HCT116 (cell line): ENCODE measurements around the gene PIP4P1.

Experiments used
- CTCF ChIP-seq, 3 experiments: fragments of 200-600 bp in 1 of 3; sonication (generic) in 1 of 3; IDR thresholded peaks in 2 of 3; conservative IDR thresholded peaks in 1 of 3; 2 replicates each; pipeline ENCODE4 v1.5.1; 2012 to 2017; ENCODE audit warnings: low read depth in 2 of 3, low read length in 2 of 3, antibody characterized with exemption in 1 of 3, borderline replicate concordance in 1 of 3, control low read depth in 1 of 3, mild to moderate bottlenecking in 1 of 3, mixed read lengths in 1 of 3, mixed run types in 1 of 3, moderate library complexity in 1 of 3; ENCODE audit not compliant: insufficient read depth in 1 of 3
- EGR1 ChIP-seq: IDR thresholded peaks from 2 replicates; pipeline ENCODE4 v1.6.1; 2012; ENCODE audit warnings: low read depth
- ELF1 ChIP-seq: IDR thresholded peaks from 2 replicates; pipeline ENCODE4 v1.6.1; 2012; ENCODE audit warnings: low read depth, borderline replicate concordance
- EZH2 ChIP-seq: fragments of 200-600 bp; sonication (generic); IDR thresholded peaks from 2 replicates; pipeline ENCODE4 v1.6.1; 2017; ENCODE audit warnings: antibody characterized with exemption, mixed run types
- EZH2phosphoT487 ChIP-seq: fragments of 200-600 bp; IDR thresholded peaks from 2 replicates; pipeline ENCODE4 v1.6.1; 2018; ENCODE audit warnings: antibody characterized with exemption, borderline replicate concordance
- FOSL1 ChIP-seq: IDR thresholded peaks from 2 replicates; pipeline ENCODE4 v1.6.1; 2012; ENCODE audit warnings: low read depth
- MAX ChIP-seq: IDR thresholded peaks from 2 replicates; pipeline ENCODE4 v1.6.1; 2012
- POLR2A ChIP-seq: IDR thresholded peaks from 2 replicates; pipeline ENCODE4 v1.7.0; 2011; ENCODE audit warnings: borderline replicate concordance; ENCODE audit not compliant: insufficient read depth, insufficient read length; ENCODE audit errors: extremely low read depth
- POLR2AphosphoS5 ChIP-seq: IDR thresholded peaks from 2 replicates; pipeline ENCODE4 v1.6.1; 2011; ENCODE audit warnings: mild to moderate bottlenecking, low read depth, low read length, moderate library complexity
- RAD21 ChIP-seq: IDR thresholded peaks from 2 replicates; pipeline ENCODE4 v1.6.1; 2012; ENCODE audit warnings: low read depth, mild to moderate bottlenecking
- SIN3A ChIP-seq: IDR thresholded peaks from 2 replicates; pipeline ENCODE4 v1.6.1; 2012; ENCODE audit warnings: low read depth
- ZBTB33 ChIP-seq: IDR thresholded peaks from 2 replicates; pipeline ENCODE4 v1.6.1; 2011; ENCODE audit warnings: mild to moderate bottlenecking, low read length, moderate library complexity; ENCODE audit not compliant: insufficient replicate concordance; ENCODE audit errors: extremely low read depth

DNA sequence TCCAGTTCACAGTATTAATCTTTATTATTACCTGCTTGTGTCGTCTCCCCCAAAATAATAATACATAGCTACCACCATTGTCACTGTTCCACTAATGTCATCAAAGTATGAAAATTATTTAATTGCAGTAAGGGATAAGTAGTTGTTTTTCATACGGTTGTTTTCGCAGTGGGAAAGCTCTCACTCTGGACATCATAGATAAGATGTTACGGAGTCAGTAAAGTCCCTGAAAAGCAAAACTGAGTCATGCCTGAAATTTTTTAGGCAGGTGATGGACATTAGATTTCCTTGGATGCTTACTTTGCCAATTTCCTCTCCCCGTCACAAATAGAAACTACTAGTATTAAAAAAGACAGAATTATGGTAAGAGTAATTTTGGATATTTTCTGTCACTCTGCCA, 21.1 kb upstream of the PIP4P1 start:
- no peak for TF ChIP-seq CTCF (IDR thresholded peaks at IDR 0.05 in 2 of 3, conservative IDR thresholded peaks at IDR 0.05 in 1 of 3; ENCODE audit: borderline replicate concordance in 1 of 3, insufficient read depth in 1 of 3, low read depth in 2 of 3, low read length in 2 of 3)
- TF ChIP-seq EGR1, result no peak
- no peak for TF ChIP-seq POLR2AphosphoS5
- no peak for TF ChIP-seq ZBTB33
- TF ChIP-seq POLR2A, result no peak
- TF ChIP-seq MAX, result no peak
- no peak for TF ChIP-seq SIN3A
- TF ChIP-seq RAD21, result no peak
- TF ChIP-seq EZH2, result no peak
- TF ChIP-seq FOSL1, result no peak
- TF ChIP-seq EZH2phosphoT487, result no peak
- TF ChIP-seq ELF1, result no peak
